Astrocyte of the spinal cord (primary cell): ENCODE results near the gene RFC5.

Experiments used
- DNase-seq: peaks from one replicate; pipeline ENCODE4 v3.0.0; 2011; ENCODE audit warnings: low read depth, low spot score
- H3K4me3 ChIP-seq: 2 replicates; pipeline ENCODE4 v1.5.1; 2011; ENCODE audit warnings: low read depth, mild to moderate bottlenecking, low read length, moderate library complexity
- CTCF ChIP-seq: IDR thresholded peaks from 2 replicates; pipeline ENCODE4 v1.5.1; 2012; ENCODE audit warnings: low read depth, mild to moderate bottlenecking, low read length, inconsistent platforms
- in situ Hi-C: cut with HindIII; loops from 2 replicates; pipeline ENCODE4 v1.10.0; 2017; ENCODE audit warnings: low sequenced_read_pairs

The RFC5 gene

DNA sequence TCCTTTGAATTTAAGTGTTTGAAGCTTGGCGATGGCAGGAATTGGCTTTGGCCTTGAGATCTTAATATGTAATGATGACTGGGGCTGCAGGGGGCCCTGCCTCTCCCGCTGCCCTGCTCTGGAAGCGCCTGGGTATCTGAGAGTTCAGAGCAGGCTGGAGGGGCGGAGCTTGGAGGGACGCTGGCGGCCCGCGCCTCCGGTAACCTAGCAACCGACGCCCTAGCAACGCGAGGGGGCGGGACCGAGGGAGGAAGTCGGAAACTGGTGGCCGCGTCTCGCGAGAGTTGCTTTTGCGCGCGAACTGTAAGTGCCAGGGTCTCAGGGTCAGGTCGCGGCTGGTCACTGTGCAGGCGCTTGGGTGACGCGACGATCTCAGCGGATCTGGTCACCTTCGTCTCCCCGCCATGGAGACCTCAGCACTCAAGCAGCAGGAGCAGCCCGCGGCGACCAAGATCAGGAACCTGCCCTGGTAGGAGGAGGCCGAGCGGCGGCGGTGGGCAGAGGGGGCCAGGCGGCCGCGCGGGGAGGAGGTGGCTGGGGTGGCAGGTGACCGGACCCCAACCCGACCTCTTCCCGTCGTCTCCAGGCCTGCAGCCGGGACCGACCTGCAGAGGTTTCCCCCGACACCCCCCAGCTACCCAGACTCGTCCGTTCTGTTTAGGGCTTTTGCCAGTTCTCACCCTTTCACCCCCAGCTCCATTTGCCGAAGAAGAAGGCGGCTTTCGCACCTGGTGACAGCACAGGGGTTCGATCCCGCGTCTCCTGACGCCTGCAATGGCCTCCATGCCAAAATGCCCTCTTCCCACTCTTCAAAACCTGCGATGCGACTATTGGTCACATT, at the start of gene RFC5:
Gene RFC5, plus strand, starts transcription at position 280 of the 841 bp plus-strand sequence. Its CDS starts 125 bp downstream, at position 405.
- peak within 1 kb of the TSS; percentile 70 for H3K4me3 ChIP-seq
- in situ Hi-C loops, result no loop called here
- TF ChIP-seq CTCF, result no peak
- DNase-seq, result peak; percentile 97

GRCh38 chr12:117967043-117967442, 49.5 kb upstream of the RFC5 start:
- in situ Hi-C loops, result no loop called here
- no peak overlapping the region for H3K4me3 ChIP-seq
- no peak for DNase-seq
- TF ChIP-seq CTCF, result no peak

DNA sequence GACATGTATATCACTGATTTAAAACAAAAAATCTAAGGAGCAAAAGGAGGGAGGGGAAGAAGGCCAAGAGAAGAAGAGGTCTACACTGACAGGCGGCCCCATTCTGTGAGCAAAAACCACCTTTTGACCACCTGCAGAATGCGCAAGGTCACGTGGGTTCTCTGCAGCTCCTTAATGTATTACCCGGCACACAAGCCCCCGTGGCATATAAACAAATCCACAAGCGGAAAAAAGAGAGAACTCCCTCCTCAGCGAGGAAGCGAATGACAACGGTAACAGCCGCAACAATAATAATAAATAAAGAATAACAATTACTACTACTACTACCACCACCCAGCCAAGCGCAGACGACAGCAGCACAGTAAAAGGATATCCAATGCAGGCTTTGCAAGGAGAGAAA, 49.0 kb upstream of the RFC5 start:
- no peak overlapping the region for H3K4me3 ChIP-seq
- in situ Hi-C loops, result no loop called here
- no peak for TF ChIP-seq CTCF
- no peak for DNase-seq

DNA sequence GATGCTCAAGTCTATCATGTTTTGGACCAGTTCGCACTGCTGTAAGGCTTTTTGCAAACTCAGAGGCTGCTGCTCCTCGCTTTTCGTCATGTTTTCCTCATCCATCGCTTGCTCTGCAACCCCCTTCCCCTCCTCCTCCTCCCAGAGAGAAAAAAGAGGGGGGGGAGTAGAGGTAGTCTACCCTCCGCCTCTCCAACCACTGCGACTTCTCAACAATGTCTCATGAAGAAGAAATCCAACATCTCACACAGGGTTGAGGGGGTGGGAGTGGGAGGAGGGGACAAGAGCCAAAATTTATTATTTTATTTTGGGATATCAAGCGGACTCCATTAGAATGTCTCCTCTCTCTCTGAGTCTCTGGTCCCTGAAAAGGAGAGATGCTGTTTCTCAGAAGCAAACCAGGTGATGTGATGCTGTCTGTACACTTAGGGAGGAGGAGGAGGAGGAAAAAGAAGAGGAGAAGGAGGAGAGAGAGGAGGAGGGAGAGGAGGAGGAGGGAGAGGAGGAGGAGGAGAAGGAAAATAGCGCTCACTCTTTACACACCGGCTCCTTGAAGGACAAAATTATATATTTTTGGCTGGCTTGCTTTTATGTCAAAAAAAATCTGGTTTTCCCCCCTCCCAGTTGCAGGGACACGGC, 48.2 kb upstream of the RFC5 start:
- in situ Hi-C loops, result no loop called here
- no peak for TF ChIP-seq CTCF
- no peak for DNase-seq
- H3K4me3 ChIP-seq, result peak overlapping the region; percentile 10

DNA sequence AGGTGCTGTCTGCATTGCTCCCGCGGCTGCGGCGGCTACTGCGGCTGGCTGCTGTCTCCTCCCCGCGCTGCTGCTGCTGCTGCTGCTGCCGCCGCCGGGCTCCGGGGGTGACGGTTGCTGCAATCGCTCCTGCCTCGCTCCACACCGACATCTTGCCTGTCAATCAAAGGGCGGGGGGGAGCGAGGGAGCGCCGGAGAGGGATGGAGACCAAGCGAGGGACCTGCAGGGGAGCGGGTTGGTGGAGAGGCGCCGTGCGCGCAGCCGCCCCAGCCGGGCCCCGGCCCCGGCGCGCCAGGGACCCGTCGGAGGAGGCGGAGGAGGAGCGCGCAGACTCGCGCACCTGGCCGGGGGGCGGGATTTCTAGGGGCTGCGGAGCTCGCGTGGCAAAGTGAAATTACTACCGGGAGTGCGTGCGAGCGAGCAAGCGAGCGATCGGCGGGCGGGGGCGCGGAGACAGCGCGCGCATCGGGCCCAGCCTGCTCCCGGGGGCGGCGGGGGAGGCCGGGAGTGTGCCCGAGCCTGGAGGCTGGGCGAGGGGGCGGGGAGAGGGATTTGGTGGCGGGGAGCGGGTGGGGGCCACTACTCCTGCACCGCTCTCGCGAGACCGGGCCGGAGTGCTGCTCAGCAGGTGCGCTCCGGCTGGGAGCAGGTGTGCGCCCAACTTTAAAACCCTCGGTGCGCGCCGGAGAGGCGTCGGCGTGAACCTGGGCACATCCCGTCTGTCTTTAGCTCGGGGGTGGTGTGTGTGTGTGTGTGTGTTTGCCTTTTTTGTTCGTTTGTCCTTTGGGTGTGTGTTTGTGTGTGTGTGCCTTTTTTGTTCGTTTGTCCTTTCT, 47.5 kb upstream of the RFC5 start, which contains the start of gene KSR2:
Gene KSR2, minus strand, starts transcription at position 165 of the 834 bp plus-strand sequence. CDS start 735 bp downstream, outside the sequence.
- in situ Hi-C loops, result no loop called here
- TF ChIP-seq CTCF, result no peak
- DNase-seq, result no peak
- H3K4me3 ChIP-seq, result peak within 1 kb of the TSS; percentile 10

DNA sequence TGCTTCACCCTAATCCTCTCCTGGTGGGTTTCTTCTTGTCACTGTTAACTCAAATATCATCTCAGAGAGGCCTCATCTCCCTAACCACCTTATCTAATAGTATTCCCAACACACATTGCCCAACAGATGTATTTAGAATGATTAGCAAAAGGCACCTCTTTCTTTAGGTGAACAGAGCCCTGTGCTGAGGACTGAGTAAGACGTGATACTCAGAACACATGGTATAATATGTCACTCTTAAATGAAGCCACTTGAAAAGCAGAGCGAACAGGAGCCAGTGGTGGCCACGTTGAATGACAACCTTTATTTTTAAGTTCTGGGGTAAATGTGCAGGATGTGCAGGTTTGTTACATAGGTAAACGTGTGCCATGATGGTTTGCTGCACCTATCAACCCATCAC, 46.2 kb upstream of the RFC5 start:
- no peak for TF ChIP-seq CTCF
- DNase-seq, result no peak
- H3K4me3 ChIP-seq, result no peak overlapping the region
- in situ Hi-C loops, result no loop called here
